Heart left ventricle (tissue), 16 donors: Measurements from ENCODE around the gene C6orf47. TPM values are rescaled to one million over a fixed set of nuclear protein-coding genes. Genes with fewer than 3 reads are reported as not detected.

Experiments
- ATAC-seq, 4 donors: fragments of 200-7000 bp; cut with Tn5 transposase; one replicate each; pipeline ENCODE4 v1.9.1; 2020 to 2022; ENCODE audit warnings: moderate library complexity in 4 of 4, mild to moderate bottlenecking in 3 of 4, moderate number of reproducible peaks in 1 of 4
- DNase-seq, 5 donors: peaks; one replicate each; pipeline ENCODE4 v3.0.0-alpha.2; 2020
- H3K27ac ChIP-seq, 12 donors: fragments of 200-600 bp; sonication (generic) in 4 of 12; one replicate each; pipeline versions ENCODE4 v1.5.0 to v1.8.0; 2016 to 2022; ENCODE audit warnings: mild to moderate bottlenecking in 2 of 12
- H3K27me3 ChIP-seq, 9 donors: fragments of 200-600 bp; sonication (generic) in 2 of 9; one replicate each; pipeline versions ENCODE4 v1.5.1 to v1.8.0; 2016 to 2022; ENCODE audit warnings: mild to moderate bottlenecking in 3 of 9
- H3K36me3 ChIP-seq, 9 donors: fragments of 200-600 bp; sonication (generic) in 2 of 9; one replicate each; pipeline versions ENCODE4 v1.5.0 to v1.8.0; 2018 to 2022; ENCODE audit warnings: mild to moderate bottlenecking in 2 of 9
- H3K4me1 ChIP-seq, 12 donors: fragments of 200-600 bp; sonication (generic) in 4 of 12; one replicate each; pipeline versions ENCODE4 v1.5.0 to v1.8.0; 2016 to 2022; ENCODE audit warnings: mild to moderate bottlenecking in 3 of 12
- H3K4me3 ChIP-seq, 12 donors: fragments of 200-600 bp; sonication (generic) in 4 of 12; one replicate each; pipeline versions ENCODE4 v1.5.0 to v1.8.0; 2017 to 2022; ENCODE audit warnings: mild to moderate bottlenecking in 9 of 12, moderate library complexity in 4 of 12
- H3K9me3 ChIP-seq, 12 donors: fragments of 200-600 bp; sonication (generic) in 4 of 12; one replicate each; pipeline versions ENCODE4 v1.5.0 to v1.8.0; 2016 to 2022; ENCODE audit warnings: mild to moderate bottlenecking in 1 of 12
- POLR2A ChIP-seq, 2 donors: fragments of 450-650 bp; IDR thresholded peaks; one replicate each; pipeline ENCODE4 v1.6.1; 2017; ENCODE audit warnings: antibody characterized with exemption in 2 of 2, mild to moderate bottlenecking in 2 of 2, moderate library complexity in 2 of 2
- WGBS, 4 donors: extraction: QIAGEN DNeasy Blood & Tissue Kit in 2 of 4; methylation state at CpG; one replicate each; pipeline versions ENCODE4 v1.1.5 to v1.1.7; 2013 to 2018; 5-methylcytosine and 5-hydroxymethylcytosine counted together
- intact Hi-C, 10 donors: fragments of 100-400 bp; cut with DNase I; formaldehyde crosslinking; loops; one replicate each; pipeline versions ENCODE4 v1.11.1 to v1.14.2; 2022
- polyA plus RNA-seq, 2 donors: library from polyadenylated mRNA; stranded (reverse); fragments of 200-250 nt; gene quantifications; one replicate each; pipeline ENCODE4 v1.2.3, GENCODE V29; 2013
- total RNA-seq, 9 donors: library from RNA; depleted of rRNA in 2 of 9; stranded (reverse); fragments of >200 nt in 2 of 9; fragmentation: NEBNext Ultra II Directional in 3 of 9; extraction: Animal tissue kit (Norgen Biotek cat#: 25700) in 3 of 9; gene quantifications; one replicate each; pipeline versions ENCODE4 v1.1.0 to v1.2.4, GENCODE V29; 2016 to 2023
- TF ChIP-seq, protein P1 (sequence below), 12 donors: fragments of 200-600 bp; sonication (generic) in 4 of 12; IDR thresholded peaks; one replicate each; pipeline versions ENCODE4 v1.5.0 to v1.8.0; 2018 to 2022; ENCODE audit warnings: antibody characterized with exemption in 12 of 12, mild to moderate bottlenecking in 5 of 12
- donor health status: ischemic (EF 13 %, LVEDD 7.1; RV severe dilation, severe dysfunction).
- donor health status: healthy with polysubstance abuse.
- donor health status: DM: no; HTN: yes; CAD: no.
- donor health status: DM: no; HTN: no; CAD: no.
- donor health status: ischemic (EF 25% LVEDD 6.9; RV normal size, moderate dysfunction).
- donor health status: ischemic (EF 25% LVEDD 5.7; RV mildly dilated, moderate dysfunction).
- donor health status: healthy.
- donor health status: DM: yes; HTN: yes; CAD: no.
- donor health status: ischemic (EF 35%, LVEDD 5.7; RV mildly dilated, moderate dysfunction).
- donor health status: nonischemic (EF 11% LVEDD 7.7; RV severe dilation, severe dysfunction).
- donor health status: DM: yes; HTN: yes; CAD: no.
- donor health status: PGD.
- donor health status: ischemic (EF 29% LVEDD 5.4; RV normal size, mild dysfunction).
- donor health status: nonischemic (EF 23%, LVEDD 6.1; RV moderate dilation, normal function).

The C6orf47 gene
- total and polyA plus RNA-seq, 11 donors, result 16.5 to 30.9 (median 20.0) TPM

GRCh38 chr6:31621320-31621939 is 39.1 kb downstream of the C6orf47 start:
- TF ChIP-seq, protein P1, sequence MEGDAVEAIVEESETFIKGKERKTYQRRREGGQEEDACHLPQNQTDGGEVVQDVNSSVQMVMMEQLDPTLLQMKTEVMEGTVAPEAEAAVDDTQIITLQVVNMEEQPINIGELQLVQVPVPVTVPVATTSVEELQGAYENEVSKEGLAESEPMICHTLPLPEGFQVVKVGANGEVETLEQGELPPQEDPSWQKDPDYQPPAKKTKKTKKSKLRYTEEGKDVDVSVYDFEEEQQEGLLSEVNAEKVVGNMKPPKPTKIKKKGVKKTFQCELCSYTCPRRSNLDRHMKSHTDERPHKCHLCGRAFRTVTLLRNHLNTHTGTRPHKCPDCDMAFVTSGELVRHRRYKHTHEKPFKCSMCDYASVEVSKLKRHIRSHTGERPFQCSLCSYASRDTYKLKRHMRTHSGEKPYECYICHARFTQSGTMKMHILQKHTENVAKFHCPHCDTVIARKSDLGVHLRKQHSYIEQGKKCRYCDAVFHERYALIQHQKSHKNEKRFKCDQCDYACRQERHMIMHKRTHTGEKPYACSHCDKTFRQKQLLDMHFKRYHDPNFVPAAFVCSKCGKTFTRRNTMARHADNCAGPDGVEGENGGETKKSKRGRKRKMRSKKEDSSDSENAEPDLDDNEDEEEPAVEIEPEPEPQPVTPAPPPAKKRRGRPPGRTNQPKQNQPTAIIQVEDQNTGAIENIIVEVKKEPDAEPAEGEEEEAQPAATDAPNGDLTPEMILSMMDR (IDR thresholded peaks at IDR 0.05), result no peak
- no peak for TF ChIP-seq POLR2A (IDR thresholded peaks at IDR 0.05)
- WGBS, 4 donors, result 7 to 9% (median 9%) methylated on average over 15 of the region's 15 CpGs
- DNase-seq, result no peak

GRCh38 chr6:31620586-31621319 is 39.8 kb downstream of the C6orf47 start, which contains the start of gene PRRC2A:
Gene PRRC2A (plus strand): TSS chr6:31620715. CDS start chr6:31622790, 2,075 bp downstream.
- intact Hi-C loops, result loop anchor here in 5 of 10 donors (1.0 to 5.0 kb wide), 3 partner anchors 32 to 45 kb away; partner anchors contain the start of genes BAG6 (in 3 of the 5) and APOM (in 1 of the 5)
- peaks cover 0 to 32% (median 21%) of the 10 kb centered on the region in 12 donors for H3K4me1 ChIP-seq
- TF ChIP-seq, protein P1 (IDR thresholded peaks at IDR 0.05), result no peak
- peak; percentile 23 to 57 for TF ChIP-seq POLR2A (IDR thresholded peaks at IDR 0.05)
- peak within 1 kb of the TSS; percentile 52 to 97 (median 87) for H3K4me3 ChIP-seq
- H3K36me3 ChIP-seq, result peaks cover 4 to 35% (median 32%) of the 10 kb centered on the region in 9 donors
- no peaks in the 10 kb centered on the region for H3K9me3 ChIP-seq
- ATAC-seq (peak in 3 of 4 donors; percentile 16 to 93 (median 60)), DNase-seq (peak in 4 of 5 donors; percentile 81 to 95 (median 82))
- peak within 1 kb of the TSS; percentile 90 to 99 (median 96) for H3K27ac ChIP-seq
- no peaks in the 10 kb centered on the region for H3K27me3 ChIP-seq
- 0 to 1% (median 1%) methylated on average over 26 to 67 of the region's 67 CpGs for WGBS, 4 donors

More at GRCh38 chr6:31621320-31621939, 39.1 kb downstream of the C6orf47 start:
- H3K9me3 ChIP-seq, result no peaks in the 10 kb centered on the region
- intact Hi-C loops, result loop anchor here in 1 of 10 donors (5.0 kb wide), 1 partner anchor 36 kb away; the partner anchor contains the start of gene APOM
- H3K4me1 ChIP-seq, result peaks cover 0 to 32% (median 21%) of the 10 kb centered on the region in 12 donors
- H3K27ac ChIP-seq, result peak overlapping the region; percentile 90 to 99 (median 96)
- no peak for ATAC-seq
- H3K36me3 ChIP-seq, result peaks cover 4 to 42% (median 39%) of the 10 kb centered on the region in 9 donors
- H3K4me3 ChIP-seq, result peak overlapping the region; percentile 52 to 97 (median 87)
- no peaks in the 10 kb centered on the region for H3K27me3 ChIP-seq

DNA sequence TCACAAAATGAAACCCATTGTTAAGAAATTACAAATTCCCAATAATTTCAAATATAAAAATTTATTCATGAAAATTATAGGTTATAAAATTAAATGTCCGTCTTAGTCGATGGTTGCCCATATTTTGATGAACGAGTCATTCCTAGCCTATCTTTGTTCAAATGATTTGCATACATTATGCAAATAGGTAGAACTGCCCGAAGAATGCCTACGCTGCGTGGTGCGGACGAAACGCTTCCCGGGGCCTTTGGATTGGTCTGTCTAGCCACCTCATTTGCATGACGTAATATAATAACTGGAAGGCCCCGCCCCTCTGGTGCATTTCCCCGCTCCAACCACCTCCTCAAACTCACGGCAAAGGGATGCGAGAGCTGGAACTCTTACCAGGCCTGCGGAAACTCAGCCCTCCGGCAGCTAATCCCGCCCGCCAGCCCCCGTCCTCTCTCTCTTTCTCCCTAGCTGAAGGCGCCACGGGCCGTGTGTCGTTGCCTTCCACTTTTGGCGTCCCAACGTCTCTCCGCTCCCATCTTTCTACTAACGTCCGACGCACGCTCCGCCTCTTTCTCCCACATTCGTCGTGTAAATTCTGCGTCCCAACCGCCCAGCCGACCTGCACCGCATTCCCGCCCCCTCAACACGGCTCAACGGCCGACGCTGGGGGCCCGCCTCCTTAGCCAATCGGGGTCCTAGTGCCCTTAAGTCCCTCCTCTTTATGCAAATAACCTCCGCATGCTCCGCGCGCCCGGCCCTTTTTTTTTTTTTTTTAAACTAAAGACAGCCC is 40.6 kb downstream of the C6orf47 start:
- TF ChIP-seq POLR2A (IDR thresholded peaks at IDR 0.05), result peak; percentile 52 to 87
- TF ChIP-seq, protein P1 (IDR thresholded peaks at IDR 0.05), result no peak
- 0 to 1% (median 0%) methylated on average over 50 of the region's 50 CpGs for WGBS, 4 donors
- ATAC-seq, result peak; percentile 91 to 97 (median 96)
- peak; percentile 97 to 99 (median 98) for DNase-seq
- Histone ChIP-seq H3K9me3 (no peaks in the 10 kb centered on the region), H3K27ac (peak overlapping the region; percentile 86 to 99 (median 96)), H3K27me3 (no peaks in the 10 kb centered on the region), H3K4me1 (peaks cover 0 to 32% (median 21%) of the 10 kb centered on the region in 12 donors), H3K4me3 (peak overlapping the region in 11 of 12 donors; percentile 60 to 97 (median 87)), H3K36me3 (peaks cover 2 to 28% (median 24%) of the 10 kb centered on the region in 9 donors)
- intact Hi-C loops, result loop anchor here in 5 of 10 donors (1.0 to 5.0 kb wide), 3 partner anchors 32 to 45 kb away; partner anchors contain the start of genes BAG6 (in 3 of the 5) and APOM (in 1 of the 5)
